ENCODE results near the gene SLC2A9. TPM values are rescaled to one million over a fixed set of nuclear protein-coding genes. Genes with fewer than 3 reads are reported as not detected.

SLC2A9 gene
- polyA plus RNA-seq, 2 of the 4 experiments (the other 2 are of a cell fraction) = 0.62 to 0.70 TPM

DNA sequence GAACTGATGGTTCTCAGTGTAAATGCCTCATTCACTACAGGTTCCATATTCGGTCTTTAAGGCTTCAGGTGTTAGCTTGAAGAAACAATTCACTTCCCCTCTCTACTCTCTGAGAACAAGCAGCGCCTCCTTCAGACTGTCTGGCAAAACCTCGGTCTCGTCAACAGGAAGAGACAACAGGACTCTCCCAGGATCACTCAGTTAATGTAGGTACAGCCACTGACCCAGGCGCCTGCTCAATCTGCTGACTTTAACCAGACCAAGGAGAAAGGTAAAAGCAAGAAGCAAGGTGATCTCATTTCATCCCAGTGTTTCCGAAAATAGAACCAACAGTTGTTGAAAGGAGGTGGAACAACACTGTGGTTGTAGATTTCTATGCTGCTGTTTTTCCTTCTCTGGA, 102.2 kb downstream of the SLC2A9 start:
- TF ChIP-seq RNF2 (IDR thresholded peaks at IDR 0.05; ENCODE audit: borderline replicate concordance, low read depth) = no peak
- TF ChIP-seq FOXS1 (CRISPR knock-in tag; IDR thresholded peaks at IDR 0.05) = no peak
- TF ChIP-seq, protein P1, sequence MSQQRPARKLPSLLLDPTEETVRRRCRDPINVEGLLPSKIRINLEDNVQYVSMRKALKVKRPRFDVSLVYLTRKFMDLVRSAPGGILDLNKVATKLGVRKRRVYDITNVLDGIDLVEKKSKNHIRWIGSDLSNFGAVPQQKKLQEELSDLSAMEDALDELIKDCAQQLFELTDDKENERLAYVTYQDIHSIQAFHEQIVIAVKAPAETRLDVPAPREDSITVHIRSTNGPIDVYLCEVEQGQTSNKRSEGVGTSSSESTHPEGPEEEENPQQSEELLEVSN (IDR thresholded peaks at IDR 0.05; ENCODE audit: borderline replicate concordance, low read depth) = no peak
- Histone ChIP-seq H3K4me3 (no peak overlapping the region), H3K4me2 (no peak overlapping the region), H3K27ac (no peak overlapping the region), H3K4me1 (no peaks in the 10 kb centered on the region), H3K9me3 (no peaks in the 10 kb centered on the region)
- ATAC-seq = no peak
- DNase-seq (ENCODE audit: low read depth in 1 of 2, low spot score in 1 of 2) = no peak
- no peak for FAIRE-seq
- ChIA-PET CTCF (interaction anchor here (1.4 kb wide), 1 partner anchor 155 kb away, joined by 3 read pairs; no protein-coding TSS in a partner anchor), POLR2A (no interaction called here)
- WGBS (ENCODE audit: missing lambda C conversion rate) = 71% methylated on average over 6 of the region's 6 CpGs

GRCh38 chr4:9918484-9918883, 102.8 kb downstream of the SLC2A9 start:
- CTCF ChIA-PET = interaction anchor here (0.5 to 1.4 kb wide), 2 partner anchors 155 to 601 kb away, joined by 3 read pairs; no protein-coding TSS in a partner anchor
- TF ChIP-seq TP53 (CRISPR knock-in tag; IDR thresholded peaks at IDR 0.05) (no peak), CBX2 (IDR thresholded peaks at IDR 0.05; ENCODE audit: borderline replicate concordance, low read depth) (no peak), HEYL (CRISPR knock-in tag; IDR thresholded peaks at IDR 0.05) (no peak), MAFK (IDR thresholded peaks at IDR 0.05; ENCODE audit: partially characterized antibody) (no peak), POLR2AphosphoS2 (conservative IDR thresholded peaks at IDR 0.05; ENCODE audit: low read length) (no peak), CHD2 (IDR thresholded peaks at IDR 0.05; ENCODE audit: low read length, partially characterized antibody) (no peak), GATA3 (IDR thresholded peaks at IDR 0.05; ENCODE audit: borderline replicate concordance) (no peak), HOXB13 (CRISPR knock-in tag; IDR thresholded peaks at IDR 0.05; ENCODE audit: low read depth) (no peak), JUN (IDR thresholded peaks at IDR 0.05) (no peak), RNF2 (IDR thresholded peaks at IDR 0.05; ENCODE audit: borderline replicate concordance, low read depth) (no peak), HDAC2 (IDR thresholded peaks at IDR 0.05) (no peak)
- TF ChIP-seq, protein P2, sequence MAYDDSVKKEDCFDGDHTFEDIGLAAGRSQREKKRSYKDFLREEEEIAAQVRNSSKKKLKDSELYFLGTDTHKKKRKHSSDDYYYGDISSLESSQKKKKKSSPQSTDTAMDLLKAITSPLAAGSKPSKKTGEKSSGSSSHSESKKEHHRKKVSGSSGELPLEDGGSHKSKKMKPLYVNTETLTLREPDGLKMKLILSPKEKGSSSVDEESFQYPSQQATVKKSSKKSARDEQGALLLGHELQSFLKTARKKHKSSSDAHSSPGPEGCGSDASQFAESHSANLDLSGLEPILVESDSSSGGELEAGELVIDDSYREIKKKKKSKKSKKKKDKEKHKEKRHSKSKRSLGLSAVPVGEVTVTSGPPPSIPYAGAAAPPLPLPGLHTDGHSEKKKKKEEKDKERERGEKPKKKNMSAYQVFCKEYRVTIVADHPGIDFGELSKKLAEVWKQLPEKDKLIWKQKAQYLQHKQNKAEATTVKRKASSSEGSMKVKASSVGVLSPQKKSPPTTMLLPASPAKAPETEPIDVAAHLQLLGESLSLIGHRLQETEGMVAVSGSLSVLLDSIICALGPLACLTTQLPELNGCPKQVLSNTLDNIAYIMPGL (CRISPR knock-in tag; IDR thresholded peaks at IDR 0.05; ENCODE audit: borderline replicate concordance) = no peak
- TF ChIP-seq, protein P3, sequence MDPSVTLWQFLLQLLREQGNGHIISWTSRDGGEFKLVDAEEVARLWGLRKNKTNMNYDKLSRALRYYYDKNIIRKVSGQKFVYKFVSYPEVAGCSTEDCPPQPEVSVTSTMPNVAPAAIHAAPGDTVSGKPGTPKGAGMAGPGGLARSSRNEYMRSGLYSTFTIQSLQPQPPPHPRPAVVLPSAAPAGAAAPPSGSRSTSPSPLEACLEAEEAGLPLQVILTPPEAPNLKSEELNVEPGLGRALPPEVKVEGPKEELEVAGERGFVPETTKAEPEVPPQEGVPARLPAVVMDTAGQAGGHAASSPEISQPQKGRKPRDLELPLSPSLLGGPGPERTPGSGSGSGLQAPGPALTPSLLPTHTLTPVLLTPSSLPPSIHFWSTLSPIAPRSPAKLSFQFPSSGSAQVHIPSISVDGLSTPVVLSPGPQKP (IDR thresholded peaks at IDR 0.05; ENCODE audit: low read depth, low read length) = no peak
- TF ChIP-seq, protein P4, sequence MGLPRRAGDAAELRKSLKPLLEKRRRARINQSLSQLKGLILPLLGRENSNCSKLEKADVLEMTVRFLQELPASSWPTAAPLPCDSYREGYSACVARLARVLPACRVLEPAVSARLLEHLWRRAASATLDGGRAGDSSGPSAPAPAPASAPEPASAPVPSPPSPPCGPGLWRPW (IDR thresholded peaks at IDR 0.05) = no peak
- TF ChIP-seq, protein P5, sequence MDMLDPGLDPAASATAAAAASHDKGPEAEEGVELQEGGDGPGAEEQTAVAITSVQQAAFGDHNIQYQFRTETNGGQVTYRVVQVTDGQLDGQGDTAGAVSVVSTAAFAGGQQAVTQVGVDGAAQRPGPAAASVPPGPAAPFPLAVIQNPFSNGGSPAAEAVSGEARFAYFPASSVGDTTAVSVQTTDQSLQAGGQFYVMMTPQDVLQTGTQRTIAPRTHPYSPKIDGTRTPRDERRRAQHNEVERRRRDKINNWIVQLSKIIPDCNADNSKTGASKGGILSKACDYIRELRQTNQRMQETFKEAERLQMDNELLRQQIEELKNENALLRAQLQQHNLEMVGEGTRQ (IDR thresholded peaks at IDR 0.05) = no peak
- POLR2A ChIA-PET = no interaction called here
- DNase-seq (ENCODE audit: low read depth in 1 of 2, low spot score in 1 of 2) (no peak), FAIRE-seq (no peak), ATAC-seq (no peak)
- Histone ChIP-seq H3K4me2 (no peak overlapping the region), H3K4me1 (no peaks in the 10 kb centered on the region), H3K4me3 (no peak overlapping the region), H3K27ac (no peak overlapping the region), H3K9me3 (no peaks in the 10 kb centered on the region)
- WGBS (ENCODE audit: missing lambda C conversion rate) = 70% methylated on average over 2 of the region's 4 CpGs

GRCh38 chr4:9916937-9917336, 104.4 kb downstream of the SLC2A9 start:
- POLR2A ChIA-PET = no interaction called here
- TF ChIP-seq POLR2A (IDR thresholded peaks at IDR 0.05; ENCODE audit: low read length) (no peak), MAZ (IDR thresholded peaks at IDR 0.05; ENCODE audit: borderline replicate concordance, low read depth, low read length) (no peak), CHD2 (IDR thresholded peaks at IDR 0.05; ENCODE audit: low read length, partially characterized antibody) (no peak), BHLHE40 (IDR thresholded peaks at IDR 0.05; ENCODE audit: low read depth, low read length) (no peak), KDM5A (IDR thresholded peaks at IDR 0.05) (no peak), EP300 (IDR thresholded peaks at IDR 0.05) (no peak), ESRRA (IDR thresholded peaks at IDR 0.05; ENCODE audit: borderline replicate concordance, low read length) (no peak), ZC3H11A (IDR thresholded peaks at IDR 0.05) (no peak), RAD21 (conservative IDR thresholded peaks at IDR 0.05 in 1 of 2, IDR thresholded peaks at IDR 0.05 in 1 of 2) (no peak), CHD4 (IDR thresholded peaks at IDR 0.05; ENCODE audit: borderline replicate concordance) (no peak)
- TF ChIP-seq, protein P6, sequence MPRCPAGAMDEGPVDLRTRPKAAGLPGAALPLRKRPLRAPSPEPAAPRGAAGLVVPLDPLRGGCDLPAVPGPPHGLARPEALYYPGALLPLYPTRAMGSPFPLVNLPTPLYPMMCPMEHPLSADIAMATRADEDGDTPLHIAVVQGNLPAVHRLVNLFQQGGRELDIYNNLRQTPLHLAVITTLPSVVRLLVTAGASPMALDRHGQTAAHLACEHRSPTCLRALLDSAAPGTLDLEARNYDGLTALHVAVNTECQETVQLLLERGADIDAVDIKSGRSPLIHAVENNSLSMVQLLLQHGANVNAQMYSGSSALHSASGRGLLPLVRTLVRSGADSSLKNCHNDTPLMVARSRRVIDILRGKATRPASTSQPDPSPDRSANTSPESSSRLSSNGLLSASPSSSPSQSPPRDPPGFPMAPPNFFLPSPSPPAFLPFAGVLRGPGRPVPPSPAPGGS (IDR thresholded peaks at IDR 0.05) = no peak
- TF ChIP-seq, protein P3 (IDR thresholded peaks at IDR 0.05; ENCODE audit: low read depth, low read length) = no peak
- TF ChIP-seq, protein P4 (IDR thresholded peaks at IDR 0.05) = no peak

More at GRCh38 chr4:9916937-9917336, 104.4 kb downstream of the SLC2A9 start:
- Histone ChIP-seq H3K4me2 (no peak overlapping the region), H3K9me3 (no peaks in the 10 kb centered on the region), H3K27ac (no peak overlapping the region), H3K4me3 (no peak overlapping the region), H3K4me1 (no peaks in the 10 kb centered on the region)
- DNase-seq (ENCODE audit: low read depth in 1 of 2, low spot score in 1 of 2) (no peak), FAIRE-seq (no peak), ATAC-seq (no peak)
- CTCF ChIA-PET = no interaction called here
- 28% methylated on average over 3 of the region's 3 CpGs for WGBS (ENCODE audit: missing lambda C conversion rate)

All from A549 (cell line).